Fibroblast of lung (primary cell): ENCODE measurements around the gene ATG14.

ENCODE experiments used
- EZH2 ChIP-seq: IDR thresholded peaks from 2 replicates; pipeline ENCODE4 v1.5.1; 2012; ENCODE audit warnings: low read length, control low read depth, mild to moderate bottlenecking; ENCODE audit errors: missing control alignments
- TF ChIP-seq, protein P1 (sequence below), 2 donors: IDR thresholded peaks in 1 of 2; conservative IDR thresholded peaks in 1 of 2; 1 replicate in 1 of 2; 2 replicates in 1 of 2; pipeline ENCODE4 v1.5.1; 2011 to 2012; ENCODE audit warnings: low read length in 2 of 2, control low read depth in 1 of 2, inconsistent platforms in 1 of 2, low read depth in 1 of 2, mild to moderate bottlenecking in 1 of 2

DNA sequence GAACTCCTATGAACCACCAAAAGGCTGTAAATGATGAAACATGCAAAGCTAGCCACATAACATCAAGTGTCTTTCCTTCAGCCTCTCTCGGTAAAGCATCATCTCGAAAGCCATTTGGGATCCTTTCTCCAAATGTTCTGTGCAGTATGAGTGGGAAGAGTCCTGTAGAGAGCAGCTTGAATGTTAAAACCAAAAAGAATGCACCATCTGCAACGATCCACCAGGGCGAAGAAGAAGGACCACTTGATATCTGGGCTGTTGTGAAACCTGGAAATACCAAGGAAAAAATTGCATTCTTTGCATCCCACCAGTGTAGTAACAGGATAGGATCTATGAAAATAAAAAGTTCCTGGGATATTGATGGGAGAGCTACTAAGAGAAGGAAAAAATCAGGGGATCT lies 61.2 kb downstream of the ATG14 start:
- TF ChIP-seq, protein P1, sequence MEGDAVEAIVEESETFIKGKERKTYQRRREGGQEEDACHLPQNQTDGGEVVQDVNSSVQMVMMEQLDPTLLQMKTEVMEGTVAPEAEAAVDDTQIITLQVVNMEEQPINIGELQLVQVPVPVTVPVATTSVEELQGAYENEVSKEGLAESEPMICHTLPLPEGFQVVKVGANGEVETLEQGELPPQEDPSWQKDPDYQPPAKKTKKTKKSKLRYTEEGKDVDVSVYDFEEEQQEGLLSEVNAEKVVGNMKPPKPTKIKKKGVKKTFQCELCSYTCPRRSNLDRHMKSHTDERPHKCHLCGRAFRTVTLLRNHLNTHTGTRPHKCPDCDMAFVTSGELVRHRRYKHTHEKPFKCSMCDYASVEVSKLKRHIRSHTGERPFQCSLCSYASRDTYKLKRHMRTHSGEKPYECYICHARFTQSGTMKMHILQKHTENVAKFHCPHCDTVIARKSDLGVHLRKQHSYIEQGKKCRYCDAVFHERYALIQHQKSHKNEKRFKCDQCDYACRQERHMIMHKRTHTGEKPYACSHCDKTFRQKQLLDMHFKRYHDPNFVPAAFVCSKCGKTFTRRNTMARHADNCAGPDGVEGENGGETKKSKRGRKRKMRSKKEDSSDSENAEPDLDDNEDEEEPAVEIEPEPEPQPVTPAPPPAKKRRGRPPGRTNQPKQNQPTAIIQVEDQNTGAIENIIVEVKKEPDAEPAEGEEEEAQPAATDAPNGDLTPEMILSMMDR (conservative IDR thresholded peaks at IDR 0.05 in 1 of 2, IDR thresholded peaks at IDR 0.05 in 1 of 2; ENCODE audit: low read depth in 1 of 2, low read length in 2 of 2), result no peak
- TF ChIP-seq EZH2, result no peak
